GM21717 (cell line): ENCODE data around the gene SLC26A8.
A peak's percentile ranks its signal among the peaks of the same experiment; 100 is the strongest.
"Not testable (repeated sequence)": the region's sequence is repeated elsewhere in the genome, so short reads cannot be mapped to it uniquely, and the experiment has no call there.

ENCODE experiments used
- ATAC-seq: cut with Tn5 transposase; IDR thresholded peaks from one replicate; pipeline ENCODE4 v1.9.1; 2021; ENCODE audit warnings: mild to moderate bottlenecking, moderate library complexity; ENCODE audit not compliant: unreplicated experiment

SLC26A8 gene

GRCh38 chr6:36018339-36018738, 6.1 kb downstream of the SLC26A8 start:
- no peak for ATAC-seq

GRCh38 chr6:36015666-36016065, 8.8 kb downstream of the SLC26A8 start:
- ATAC-seq: no peak

- no peak for ATAC-seq
Measured at GRCh38 chr6:36000451-36000850, 24.0 kb downstream of the SLC26A8 start.

GRCh38 chr6:35993150-35993549, 31.3 kb downstream of the SLC26A8 start:
- ATAC-seq: no peak

- not testable (repeated sequence) for ATAC-seq
Measured at GRCh38 chr6:35988047-35988446, 36.4 kb downstream of the SLC26A8 start.

- no peak for ATAC-seq
Measured at GRCh38 chr6:35984701-35985100, 39.7 kb downstream of the SLC26A8 start.

- no peak for ATAC-seq
Measured at GRCh38 chr6:35980991-35981645, 43.3 kb downstream of the SLC26A8 start.

- ATAC-seq: not testable (repeated sequence)
Measured at GRCh38 chr6:35980126-35980525, 44.3 kb downstream of the SLC26A8 start.

GRCh38 chr6:35977308-35977707, 47.1 kb downstream of the SLC26A8 start:
- no peak for ATAC-seq

GRCh38 chr6:35973670-35974222, 50.7 kb downstream of the SLC26A8 start:
- ATAC-seq: peak; percentile 84

- ATAC-seq: no peak
Measured at GRCh38 chr6:35972471-35973367, 51.7 kb downstream of the SLC26A8 start.

GRCh38 chr6:35970181-35970580, 54.3 kb downstream of the SLC26A8 start:
- no peak for ATAC-seq

GRCh38 chr6:35969646-35970045, 54.8 kb downstream of the SLC26A8 start:
- no peak for ATAC-seq

GRCh38 chr6:35968821-35969220, 55.6 kb downstream of the SLC26A8 start:
- no peak for ATAC-seq

- ATAC-seq: no peak
Measured at GRCh38 chr6:35967076-35967774, 57.2 kb downstream of the SLC26A8 start.

- ATAC-seq: no peak
Measured at GRCh38 chr6:35962779-35963560, 61.5 kb downstream of the SLC26A8 start.

GRCh38 chr6:35960187-35960586, 64.3 kb downstream of the SLC26A8 start:
- no peak for ATAC-seq

- ATAC-seq: no peak
Measured at GRCh38 chr6:35955970-35956369, 68.5 kb downstream of the SLC26A8 start.

GRCh38 chr6:35955521-35955920, 68.9 kb downstream of the SLC26A8 start:
- no peak for ATAC-seq

- no peak for ATAC-seq
Measured at GRCh38 chr6:35955071-35955470, 69.4 kb downstream of the SLC26A8 start.
